GM12878 (cell line): Measurements from ENCODE around the gene SLC16A10. TPM values are rescaled to one million over a fixed set of nuclear protein-coding genes. Genes with fewer than 3 reads are reported as not detected.

Experiments used
- ATAC-seq: fragments of 200-7000 bp; cut with Tn5 transposase; 3 replicates; pipeline ENCODE4 v1.9.1; 2020; ENCODE audit warnings: mild to moderate bottlenecking, moderate library complexity
- BruUV-seq: library from RNA; stranded (reverse); fragments of 400-500 nt; replicated peaks from 2 replicates; lab custom pipeline; 2021; lab: Mats Ljungman, UMichigan
- CTCF ChIA-PET: fragments of 300-600 bp; sonication (Branson Sonifier 250); formaldehyde crosslinking; extraction: SDS; loops from one replicate; lab custom pipeline; 2021; ENCODE audit warnings: inconsistent platforms; lab: Yijun Ruan, JAX
- POLR2A ChIA-PET: fragments of 350-600 bp; formaldehyde crosslinking; extraction: SDS; loops from one replicate; lab custom pipeline; 2021; ENCODE audit warnings: inconsistent platforms; lab: Charles Lee
- RAD21 ChIA-PET: fragments of 300-600 bp; sonication (Branson Sonifier 250); formaldehyde crosslinking; loops from one replicate; lab custom pipeline; 2023; ENCODE audit warnings: antibody characterized with exemption; ENCODE audit not compliant: unreplicated experiment; lab: Charles Lee
- SMC1A ChIA-PET: fragments of 300-600 bp; sonication (Branson Sonifier 250); formaldehyde crosslinking; loops from one replicate; lab custom pipeline; 2023; ENCODE audit not compliant: unreplicated experiment, uncharacterized antibody; lab: Charles Lee
- DNase-seq: peaks from one replicate; pipeline ENCODE4 v3.0.0-alpha.2; 2011; ENCODE audit warnings: low read depth, low spot score
- FAIRE-seq: peaks from 3 replicates; lab custom pipeline; 2011; peaks lifted over from hg19 to GRCh38; lab: Jason Lieb, UNC
- H2AFZ ChIP-seq: 2 replicates; pipeline ENCODE4 v1.6.0; 2011; ENCODE audit warnings: low read depth, low read length, control low read depth; ENCODE audit not compliant: control insufficient read depth
- H3K27ac ChIP-seq: 2 replicates; pipeline ENCODE4 v1.5.1; 2011; ENCODE audit warnings: control low read depth; ENCODE audit not compliant: control insufficient read depth, insufficient read depth
- H3K27me3 ChIP-seq, 2 experiments: replicated peaks in 1 of 2; 2 replicates each; pipeline versions ENCODE4 v1.6.0 to v1.6.1; 2011; ENCODE audit warnings: low read length in 1 of 2; ENCODE audit not compliant: control insufficient read depth in 2 of 2, insufficient read depth in 2 of 2
- H3K36me3 ChIP-seq, 2 experiments: 2 replicates each; pipeline ENCODE4 v1.5.1; 2011; ENCODE audit warnings: low read length in 1 of 2; ENCODE audit not compliant: control insufficient read depth in 2 of 2, insufficient read depth in 2 of 2
- H3K4me1 ChIP-seq: 2 replicates; pipeline ENCODE4 v1.6.1; 2011; ENCODE audit warnings: mild to moderate bottlenecking, low read length, moderate library complexity, mixed read lengths; ENCODE audit not compliant: control insufficient read depth, insufficient read depth
- H3K4me2 ChIP-seq: 2 replicates; pipeline ENCODE4 v1.6.0; 2011; ENCODE audit warnings: control low read depth; ENCODE audit not compliant: control insufficient read depth, insufficient read depth
- H3K4me3 ChIP-seq: fragments of 200-600 bp; sonication (generic); 2 replicates; pipeline ENCODE4 v1.5.1; 2016
- H3K79me2 ChIP-seq: 2 replicates; pipeline ENCODE4 v1.6.0; 2011; ENCODE audit warnings: low read length; ENCODE audit not compliant: control insufficient read depth, insufficient read depth
- H3K9ac ChIP-seq: 2 replicates; pipeline ENCODE4 v1.8.0; 2011; ENCODE audit warnings: low read length, control low read depth, mixed read lengths; ENCODE audit not compliant: control insufficient read depth, insufficient read depth
- H3K9me3 ChIP-seq: replicated peaks from 3 replicates; pipeline ENCODE4 v1.5.1; 2011; ENCODE audit warnings: mild to moderate bottlenecking, low read length; ENCODE audit not compliant: control insufficient read depth, insufficient read depth
- H4K20me1 ChIP-seq: 2 replicates; pipeline ENCODE4 v1.6.0; 2011; ENCODE audit not compliant: control insufficient read depth, insufficient read depth
- ATF3 ChIP-seq: IDR thresholded peaks from 2 replicates; pipeline ENCODE4 v1.6.1; 2011; ENCODE audit warnings: low read depth, mild to moderate bottlenecking, low read length, moderate library complexity, borderline replicate concordance; ENCODE audit errors: extremely low read depth
- HDGF ChIP-seq: fragments of 450-650 bp; IDR thresholded peaks from 2 replicates; pipeline ENCODE4 v1.6.1; 2016; ENCODE audit warnings: antibody characterized with exemption
- RAD21 ChIP-seq: IDR thresholded peaks from 2 replicates; pipeline ENCODE4 v1.6.1; 2011; ENCODE audit warnings: mild to moderate bottlenecking, low read depth, low read length, moderate library complexity; ENCODE audit not compliant: insufficient read depth
- RAD51 ChIP-seq: fragments of 450-650 bp; IDR thresholded peaks from 2 replicates; pipeline ENCODE4 v1.6.1; 2016; ENCODE audit warnings: moderate library complexity, mild to moderate bottlenecking, inconsistent platforms
- ZNF384 ChIP-seq: IDR thresholded peaks from 2 replicates; pipeline ENCODE4 v1.6.1; 2012; ENCODE audit warnings: low read depth, mild to moderate bottlenecking, low read length, improper control_type of control experiment, borderline replicate concordance
- in situ Hi-C: fragments of 300-500 bp; cut with MboI; formaldehyde crosslinking; loops from 9 replicates; pipeline ENCODE4 v1.14.3; 2018; ENCODE audit warnings: mixed read lengths
- intact Hi-C: fragments of 100-400 bp; cut with micrococcal nuclease; formaldehyde crosslinking; loops from one replicate; pipeline ENCODE4 v1.14.2; 2022; ENCODE audit not compliant: unreplicated experiment
- polyA plus RNA-seq, 11 experiments: library from polyadenylated mRNA; depleted of rRNA in 4 of 11; unstranded in 6 of 11; stranded (reverse) in 5 of 11; fragments of >200 nt; fragmentation: Nextera tagmentation in 4 of 11; fragmentation: Illumina TruSeq in 1 of 11; extraction: Ambion mirVana in 4 of 11; extraction: Trizol in 1 of 11; gene quantifications; 1 replicate in 1 of 11; 2 replicates in 10 of 11; pipeline versions ENCODE4 v1.2.1 to v1.2.3, GENCODE V29; 2011 to 2016; ENCODE audit warnings: inconsistent platforms in 2 of 11, missing spikeins in 2 of 11, low read depth in 1 of 11
- total RNA-seq, 4 experiments: library from RNA; depleted of rRNA in 3 of 4; stranded (reverse); fragments of >200 nt in 3 of 4; fragmentation: Illumina TruSeq in 1 of 4; extraction: Trizol in 1 of 4; gene quantifications; 2 replicates each; pipeline versions ENCODE4 v1.2.1 to v1.2.3, GENCODE V29; 2013 to 2021

Gene SLC16A10
- total and polyA plus RNA-seq, 10 of the 15 experiments (the other 5 are each of a cell fraction or from before 2014, with no cell fraction given): 2.3 to 19.0 (median 8.0) TPM

- H4K20me1 ChIP-seq: no peaks in the 10 kb centered on the region
- in situ Hi-C loops: no loop called here
- no peaks in the 10 kb centered on the region for H3K27me3 ChIP-seq
- no peak overlapping the region for H2AFZ ChIP-seq
- no peak for DNase-seq
- no peak overlapping the region for H3K27ac ChIP-seq
- peak; percentile 45 for TF ChIP-seq RAD21
- TF ChIP-seq HDGF: no peak
- TF ChIP-seq ATF3: no peak
- TF ChIP-seq ZNF384: peak; percentile 55; the same call in 1 of the 2 replicates
- TF ChIP-seq RAD51: no peak
- TF ChIP-seq, all 136 proteins: peak for 2
- intact Hi-C loops: loop anchor here (5.0 to 10.0 kb wide), 2 partner anchors 76 to 348 kb away; partner anchors contain the start of gene TRAF3IP2
- no peaks in the 10 kb centered on the region for H3K4me1 ChIP-seq
- POLR2A ChIA-PET: interaction anchor here (0.7 kb wide), 1 partner anchor 793 kb away, joined by 7 read pairs; no protein-coding TSS in a partner anchor
- SMC1A ChIA-PET: interaction anchor here (1.1 to 2.0 kb wide), 3 partner anchors 198 to 349 kb away, joined by 3 to 13 read pairs (median 4); partner anchors contain the start of gene TRAF3IP2
- FAIRE-seq (no peak), ATAC-seq (no peak)
- no peak overlapping the region for H3K4me3 ChIP-seq
- RAD21 ChIA-PET: interaction anchor here (0.7 to 1.5 kb wide), 3 partner anchors 222 to 1074 kb away, joined by 3 to 7 read pairs (median 6); no protein-coding TSS in a partner anchor
- no peaks in the 10 kb centered on the region; the same call in 2 of the 3 replicates for H3K9me3 ChIP-seq
- peaks cover 20% of the 10 kb centered on the region for H3K79me2 ChIP-seq
- no peaks in the 10 kb centered on the region for H3K36me3 ChIP-seq
- no TSS peak for BruUV-seq
- no peak overlapping the region for H3K4me2 ChIP-seq
- H3K9ac ChIP-seq: no peak overlapping the region
- CTCF ChIA-PET: interaction anchor here (0.6 to 2.0 kb wide), 9 partner anchors 36 to 386 kb away, joined by 3 to 10 read pairs (median 4); partner anchors contain the start of gene REV3L
Observed at GRCh38 chr6:111256646-111257045, 169.3 kb downstream of the SLC16A10 start.
